Stimulated activated CD4-positive, alpha-beta T cell treated with anti-CD3 and anti-CD28 coated beads, Interleukin-2, amount 100 ng/mL, for 48 hours (primary cell): ENCODE results near the gene SRP72.
"Not testable (repeated sequence)": the region's sequence is repeated elsewhere in the genome, so short reads cannot be mapped to it uniquely, and the experiment has no call there.

Source experiments
- DNase-seq, 2 donors: peaks; one replicate each; pipeline ENCODE4 v3.0.0-alpha.2; 2020

Gene SRP72

GRCh38 chr4:56467284-56468096 is at the start of gene SRP72:
SRP72 (plus strand) TSS chr4:56467617; CDS start chr4:56467636, 19 bp downstream.
- peak; percentile 79 to 81 for DNase-seq

GRCh38 chr4:56424176-56424575 is 43.2 kb upstream of the SRP72 start:
- no peak for DNase-seq

GRCh38 chr4:56424697-56425514 is 42.5 kb upstream of the SRP72 start:
- peak; percentile 11 to 13 for DNase-seq

- no peak for DNase-seq
Observed at GRCh38 chr4:56425518-56425917, 41.9 kb upstream of the SRP72 start.

- no peak for DNase-seq
Observed at GRCh38 chr4:56426273-56426672, 41.1 kb upstream of the SRP72 start.

GRCh38 chr4:56427179-56427578 is 40.2 kb upstream of the SRP72 start:
- no peak for DNase-seq

GRCh38 chr4:56430203-56430602 is 37.2 kb upstream of the SRP72 start:
- no peak for DNase-seq

GRCh38 chr4:56433280-56433679 is 34.1 kb upstream of the SRP72 start:
- DNase-seq: no peak

GRCh38 chr4:56434599-56435139 is 32.7 kb upstream of the SRP72 start:
- peak; percentile 27 for DNase-seq

GRCh38 chr4:56435140-56435926 is 32.1 kb upstream of the SRP72 start, which contains the start of gene PPAT:
PPAT (minus strand) TSS chr4:56435615; CDS start chr4:56435477, 138 bp downstream.
- DNase-seq: peak; percentile 98

GRCh38 chr4:56438766-56439165 is 28.7 kb upstream of the SRP72 start:
- no peak for DNase-seq

- DNase-seq: no peak
Observed at GRCh38 chr4:56440983-56441382, 26.4 kb upstream of the SRP72 start.

- no peak for DNase-seq
Observed at GRCh38 chr4:56444719-56445118, 22.7 kb upstream of the SRP72 start.

- DNase-seq: no peak
Observed at GRCh38 chr4:56445699-56446098, 21.7 kb upstream of the SRP72 start.

GRCh38 chr4:56448301-56448700 is 19.1 kb upstream of the SRP72 start:
- DNase-seq: no peak

GRCh38 chr4:56449475-56449874 is 17.9 kb upstream of the SRP72 start:
- DNase-seq: not testable (repeated sequence)

GRCh38 chr4:56450342-56450741 is 17.1 kb upstream of the SRP72 start:
- no peak for DNase-seq

- DNase-seq: no peak
Observed at GRCh38 chr4:56460085-56460484, 7.3 kb upstream of the SRP72 start.

- DNase-seq: no peak
Observed at GRCh38 chr4:56462157-56462556, 5.3 kb upstream of the SRP72 start.

- DNase-seq: no peak
Observed at GRCh38 chr4:56463711-56464110, 3.7 kb upstream of the SRP72 start.

GRCh38 chr4:56464581-56464980 is 2.8 kb upstream of the SRP72 start:
- no peak for DNase-seq

GRCh38 chr4:56465599-56466295 is 1.7 kb upstream of the SRP72 start:
- no peak for DNase-seq
